ENCODE results near the gene MBP. TPM values are rescaled to one million over a fixed set of nuclear protein-coding genes. Genes with fewer than 3 reads are reported as not detected.

The MBP gene
- total and polyA plus RNA-seq, 2 donors (not counting 3 experiments of a cell fraction or from before 2014, with no cell fraction given): 1.7 to 2.3 TPM

DNA sequence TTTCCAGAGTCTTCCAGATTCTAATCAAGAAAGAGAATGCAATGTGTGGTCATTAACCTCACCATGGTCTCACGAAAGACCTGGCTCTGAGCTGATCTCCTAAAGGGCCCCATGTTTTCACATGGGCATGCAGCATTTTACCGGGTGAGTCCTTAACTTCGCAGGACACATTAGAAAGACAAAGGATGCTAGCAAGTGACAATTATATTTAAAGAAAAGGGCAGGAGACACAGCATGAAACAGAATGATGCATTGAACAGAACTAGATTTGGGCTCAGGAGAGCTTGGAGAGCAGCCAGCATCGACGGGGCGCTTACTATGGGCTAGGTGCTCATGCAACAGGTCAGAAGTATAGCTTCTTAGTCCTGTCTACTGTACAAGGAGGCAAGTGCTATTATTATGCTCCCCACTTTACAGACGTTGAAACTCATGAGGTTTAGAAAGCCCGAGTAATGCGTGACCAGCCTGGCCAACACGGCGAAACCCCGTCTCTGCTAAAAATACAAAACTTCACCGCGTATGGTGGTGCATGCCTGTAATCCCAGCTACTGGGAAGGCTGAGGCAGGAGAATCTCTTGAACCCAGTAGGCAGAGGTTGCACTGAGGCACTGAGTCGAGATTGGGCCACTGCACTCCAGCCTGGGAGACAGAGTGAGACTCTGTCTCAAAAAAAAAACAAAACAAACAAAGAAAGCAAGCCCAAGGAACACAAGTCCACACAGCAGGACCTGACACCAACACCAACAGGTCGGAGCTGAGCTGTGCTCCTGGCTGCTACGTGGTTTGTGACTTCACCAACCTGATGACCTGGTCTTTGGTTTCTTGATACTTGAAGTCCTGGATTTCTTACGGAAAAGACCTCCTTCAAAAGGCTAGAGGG is 16.1 kb downstream of the MBP start:
- Histone ChIP-seq H3K9me1 (replicated peaks; ENCODE audit: control insufficient read depth, extremely low read depth, insufficient read depth, low read length) (no peaks in the 10 kb centered on the region), H3K4me1 (ENCODE audit: control insufficient read depth, extremely low read depth, insufficient read depth, low read length) (peaks cover 17% of the 10 kb centered on the region), H3K4me2 (ENCODE audit: insufficient read depth, low read length) (no peak overlapping the region), H3K9ac (replicated peaks; ENCODE audit: extremely low read depth, insufficient read depth, low read length) (no peak overlapping the region), H2AFZ (ENCODE audit: low read depth, low read length) (no peak overlapping the region), H3K36me3 (ENCODE audit: control insufficient read depth in 2 of 2, extremely low read depth in 1 of 2, insufficient read depth in 2 of 2, low read length in 2 of 2) (no peaks in the 10 kb centered on the region), H3K27me3 (ENCODE audit: control insufficient read depth in 2 of 2, insufficient read depth in 2 of 2, low read length in 2 of 2) (no peaks in the 10 kb centered on the region), H3K4me3 (replicated peaks in 1 of 3; ENCODE audit: insufficient read depth in 1 of 3, low read depth in 1 of 3, low read length in 3 of 3) (no peak overlapping the region), H4K20me1 (replicated peaks; ENCODE audit: control insufficient read depth, extremely low read depth, insufficient read depth, low read length) (no peaks in the 10 kb centered on the region), H3K27ac (ENCODE audit: insufficient read depth, low read depth, low read length) (no peak overlapping the region), H3K79me2 (ENCODE audit: control insufficient read depth, insufficient read depth, low read length) (no peaks in the 10 kb centered on the region), H3K9me3 (replicated peaks; ENCODE audit: control insufficient read depth, insufficient read depth, low read length) (no peaks in the 10 kb centered on the region)
- POLR2A ChIA-PET: no interaction called here
- DNase-seq (ENCODE audit: low read depth, low spot score) (no peak), FAIRE-seq (no peak)
- TF ChIP-seq FOS (IDR thresholded peaks at IDR 0.05; ENCODE audit: borderline replicate concordance, insufficient read depth, low read length): no peak
- no peak for TF ChIP-seq POLR2A (IDR thresholded peaks at IDR 0.05; ENCODE audit: low read depth, low read length)
- TF ChIP-seq, protein P1, sequence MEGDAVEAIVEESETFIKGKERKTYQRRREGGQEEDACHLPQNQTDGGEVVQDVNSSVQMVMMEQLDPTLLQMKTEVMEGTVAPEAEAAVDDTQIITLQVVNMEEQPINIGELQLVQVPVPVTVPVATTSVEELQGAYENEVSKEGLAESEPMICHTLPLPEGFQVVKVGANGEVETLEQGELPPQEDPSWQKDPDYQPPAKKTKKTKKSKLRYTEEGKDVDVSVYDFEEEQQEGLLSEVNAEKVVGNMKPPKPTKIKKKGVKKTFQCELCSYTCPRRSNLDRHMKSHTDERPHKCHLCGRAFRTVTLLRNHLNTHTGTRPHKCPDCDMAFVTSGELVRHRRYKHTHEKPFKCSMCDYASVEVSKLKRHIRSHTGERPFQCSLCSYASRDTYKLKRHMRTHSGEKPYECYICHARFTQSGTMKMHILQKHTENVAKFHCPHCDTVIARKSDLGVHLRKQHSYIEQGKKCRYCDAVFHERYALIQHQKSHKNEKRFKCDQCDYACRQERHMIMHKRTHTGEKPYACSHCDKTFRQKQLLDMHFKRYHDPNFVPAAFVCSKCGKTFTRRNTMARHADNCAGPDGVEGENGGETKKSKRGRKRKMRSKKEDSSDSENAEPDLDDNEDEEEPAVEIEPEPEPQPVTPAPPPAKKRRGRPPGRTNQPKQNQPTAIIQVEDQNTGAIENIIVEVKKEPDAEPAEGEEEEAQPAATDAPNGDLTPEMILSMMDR (IDR thresholded peaks at IDR 0.05; ENCODE audit: extremely low read depth in 1 of 2, insufficient read depth in 1 of 2, low read depth in 1 of 2, low read length in 2 of 2): no peak
- TF ChIP-seq MYC (IDR thresholded peaks at IDR 0.05; ENCODE audit: low read depth, low read length): no peak
- no peak for TF ChIP-seq JUN (IDR thresholded peaks at IDR 0.05; ENCODE audit: borderline replicate concordance, insufficient read depth, insufficient read length, low read depth)
- intact Hi-C loops (cut with micrococcal nuclease) (no loop called here), dilution Hi-C loops (cut with MboI; ENCODE audit: extremely low pct_ligation_motif_present, low sequenced_read_pairs) (no loop called here)
- CTCF ChIA-PET: interaction anchor here (0.9 kb wide), 2 partner anchors 11 to 314 kb away, joined by 3 read pairs; no protein-coding TSS in a partner anchor
- BruUV-seq (replicated peaks): no TSS peak

Measured in endothelial cell of umbilical vein (primary cell).